GM18526 (cell line): Measurements from ENCODE around the gene ASB18.

Experiments
- POLR2A ChIP-seq: IDR thresholded peaks from 3 replicates; pipeline ENCODE4 v1.6.1; 2011; ENCODE audit not compliant: insufficient read length; ENCODE audit errors: extremely low read depth

The ASB18 gene

DNA sequence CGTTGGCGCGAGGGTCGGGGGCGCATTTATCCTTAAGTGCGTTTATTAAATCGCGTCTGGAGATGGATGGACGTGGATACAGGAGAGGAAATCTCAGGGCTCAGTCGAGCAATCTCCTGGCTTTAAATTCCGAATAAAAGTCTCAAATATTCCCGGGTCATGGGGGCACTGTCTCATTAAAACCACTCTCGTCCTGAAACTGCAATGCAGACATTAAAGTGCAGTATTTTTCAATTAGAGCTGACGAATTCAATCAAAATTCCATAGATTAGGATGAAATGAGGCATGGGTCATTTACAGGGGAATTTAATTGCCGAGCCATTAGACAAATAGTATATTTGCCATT, 85.3 kb downstream of the ASB18 start:
- no peak for TF ChIP-seq POLR2A

- TF ChIP-seq POLR2A = no peak
These were observed 86.0 kb downstream of the ASB18 start for GRCh38 chr2:236177967-236178889.

DNA sequence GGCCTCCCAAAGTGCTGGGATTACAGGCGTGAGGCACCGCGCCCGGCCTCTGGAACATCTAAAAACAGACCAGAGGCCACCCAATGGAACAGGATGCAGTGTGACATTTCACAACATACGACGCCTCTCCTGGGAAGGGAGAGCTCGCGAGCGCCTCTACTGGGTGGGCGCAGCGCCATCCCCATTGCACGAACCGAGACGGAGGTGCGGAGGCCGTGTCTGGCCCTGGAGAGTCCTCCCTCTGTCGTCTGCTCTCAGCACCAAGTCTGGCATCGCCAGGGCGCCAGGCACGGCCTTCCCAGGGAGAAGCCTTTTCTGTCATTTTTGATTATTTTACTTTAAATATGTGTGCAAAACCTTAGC, 86.6 kb downstream of the ASB18 start:
- no peak for TF ChIP-seq POLR2A

GRCh38 chr2:236176951-236177350, 87.3 kb downstream of the ASB18 start:
- TF ChIP-seq POLR2A = no peak

DNA sequence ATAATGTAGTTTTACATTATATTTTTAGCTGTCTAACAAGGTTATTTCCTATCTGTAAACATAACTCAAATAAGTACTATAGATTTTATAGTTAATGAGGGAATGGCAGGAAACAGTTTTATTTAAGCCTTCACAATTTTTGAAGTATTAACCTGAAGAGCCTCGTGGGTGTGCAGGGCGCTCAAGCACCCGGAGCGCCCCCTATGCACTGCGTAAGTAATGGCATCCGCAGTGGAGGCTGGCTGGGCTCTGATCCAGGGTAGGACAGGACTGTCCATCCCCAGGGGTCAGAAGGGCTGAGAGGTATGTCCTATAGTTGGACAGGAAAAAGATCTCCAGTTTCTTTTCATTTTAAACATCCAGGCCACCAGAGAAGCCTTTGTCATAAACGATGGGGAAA, 87.8 kb downstream of the ASB18 start:
- no peak for TF ChIP-seq POLR2A

DNA sequence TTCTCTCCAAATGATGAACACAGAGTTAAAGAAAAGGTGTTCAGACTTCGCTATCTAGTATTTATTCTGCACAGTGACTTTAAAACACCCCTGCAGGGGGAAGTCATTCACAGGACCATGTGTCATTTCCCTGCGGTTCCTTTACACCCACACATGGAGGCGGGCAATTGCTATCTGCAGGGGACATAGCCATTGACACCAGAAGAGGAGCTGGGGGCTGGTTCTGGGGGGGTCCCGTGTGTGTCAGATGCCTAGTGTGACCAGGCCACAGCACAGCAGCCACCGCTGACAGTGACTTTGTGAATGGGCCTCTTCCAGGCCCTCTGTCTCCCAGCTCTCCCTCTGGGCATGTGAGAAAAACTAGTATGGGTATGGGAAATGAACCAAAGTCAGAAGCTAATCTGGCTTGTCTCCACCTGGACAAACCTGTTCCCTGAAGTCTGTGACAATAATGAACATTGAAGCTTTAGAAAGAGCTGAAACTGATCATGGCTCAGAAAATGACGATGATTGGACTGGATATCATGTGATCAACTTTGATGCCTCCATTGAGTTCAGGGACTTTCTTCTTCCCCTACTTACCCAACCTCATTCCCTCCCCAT, 88.6 kb downstream of the ASB18 start:
- TF ChIP-seq POLR2A = no peak

DNA sequence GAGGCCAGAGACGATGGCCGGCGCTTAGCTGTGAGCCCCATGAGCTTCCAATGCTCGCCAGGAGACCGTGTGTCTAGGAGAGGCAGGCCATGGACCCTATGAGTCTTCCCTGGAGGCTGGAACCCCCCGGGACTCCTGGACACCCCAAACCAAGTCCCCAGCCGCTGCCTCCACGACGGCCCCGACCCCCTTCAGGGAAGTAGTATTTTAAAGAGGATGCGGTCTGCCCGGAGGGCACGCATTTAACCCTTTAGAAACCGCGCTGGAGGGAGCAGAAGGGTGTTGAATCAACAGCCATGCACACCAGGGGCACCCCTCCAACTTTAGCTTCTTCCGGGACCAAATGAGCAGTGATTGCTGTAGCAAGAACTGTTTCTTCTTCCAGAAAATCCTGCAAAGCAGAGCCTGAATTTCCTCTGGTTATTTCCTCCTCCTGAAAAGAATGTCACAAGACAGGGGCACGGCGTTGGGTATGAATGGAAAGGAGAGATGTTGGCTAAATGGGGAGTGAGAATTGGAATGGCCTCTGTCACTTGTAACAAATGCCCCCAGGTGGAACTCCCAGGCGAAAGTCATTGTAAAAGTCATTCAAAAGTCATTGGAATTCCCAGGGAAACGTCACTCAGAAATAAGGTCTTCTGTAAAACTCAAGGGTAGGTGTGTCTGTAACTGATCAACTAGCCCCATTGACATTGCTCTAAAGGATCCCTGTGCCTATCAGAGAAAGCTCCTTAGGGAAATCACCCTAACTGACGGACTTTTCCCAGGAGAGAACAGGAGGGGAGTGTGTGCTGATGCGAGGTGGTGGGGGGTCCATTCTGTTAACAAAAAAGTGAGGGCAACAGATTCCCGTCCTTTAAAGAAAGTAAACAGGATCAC, 90.2 kb downstream of the ASB18 start:
- TF ChIP-seq POLR2A = no peak

- TF ChIP-seq POLR2A = no peak
These were observed 91.0 kb downstream of the ASB18 start for GRCh38 chr2:236173036-236173728.

GRCh38 chr2:236172255-236173035, 91.8 kb downstream of the ASB18 start:
- TF ChIP-seq POLR2A = no peak

DNA sequence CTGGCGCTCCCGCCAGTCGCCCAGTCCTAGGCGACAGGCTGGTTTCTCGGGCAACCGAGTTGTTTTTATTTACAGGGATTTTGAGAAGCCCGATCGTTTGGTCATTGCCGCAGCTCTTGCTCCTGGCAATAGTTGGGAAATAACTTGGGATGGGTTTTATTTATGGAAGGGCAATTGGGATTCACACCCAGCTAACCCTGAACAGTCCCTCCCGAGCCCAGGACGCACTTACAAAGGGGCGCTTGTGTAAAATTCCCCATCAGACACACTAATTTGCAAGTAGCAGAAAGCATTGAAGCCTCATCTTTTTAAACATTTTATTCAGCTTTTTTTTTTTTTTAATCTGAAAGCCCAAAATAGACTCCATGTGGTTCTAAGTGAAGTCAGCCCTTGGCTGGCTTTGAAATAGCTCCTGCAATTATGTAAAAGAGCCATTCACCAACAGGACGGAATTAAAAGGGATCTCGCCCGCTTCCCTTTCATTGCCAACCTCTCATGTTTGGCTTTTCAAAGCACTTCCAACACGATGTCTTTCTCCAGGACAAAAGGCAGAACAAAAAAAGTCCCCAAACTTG, 92.4 kb downstream of the ASB18 start:
- no peak for TF ChIP-seq POLR2A

DNA sequence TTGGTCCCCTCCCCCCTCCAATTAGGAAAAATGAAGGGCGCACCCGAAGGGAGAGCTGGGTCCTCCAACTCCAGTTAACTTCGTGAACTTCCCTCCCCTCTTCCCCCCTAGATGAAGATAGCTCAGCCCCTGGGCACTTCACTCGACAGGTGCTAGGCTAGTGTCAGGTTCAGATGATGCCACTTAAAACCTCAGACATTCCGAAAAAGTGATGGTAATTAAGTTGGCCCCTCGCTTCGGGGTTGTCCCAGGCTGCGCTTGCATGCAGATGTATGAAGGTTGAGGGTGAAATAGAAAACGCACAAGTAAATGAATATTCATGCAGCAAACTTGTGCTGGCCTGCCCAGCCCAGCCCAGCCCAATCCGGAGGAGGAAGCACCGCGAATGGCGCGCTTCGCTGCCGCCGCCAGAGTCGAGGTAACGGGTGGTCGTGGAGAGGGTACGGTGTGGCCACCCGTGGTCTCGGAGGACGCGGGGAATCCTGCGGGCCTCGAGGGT, 93.0 kb downstream of the ASB18 start:
- no peak for TF ChIP-seq POLR2A

- TF ChIP-seq POLR2A = no peak
These were observed 93.5 kb downstream of the ASB18 start for GRCh38 chr2:236170590-236171165.

- TF ChIP-seq POLR2A = no peak
These were observed 94.2 kb downstream of the ASB18 start for GRCh38 chr2:236169741-236170589.

- no peak for TF ChIP-seq POLR2A
These were observed 95.0 kb downstream of the ASB18 start for GRCh38 chr2:236169151-236169721.
